K562 (cell line): ENCODE results near the gene RGS5.

Source experiments
- BRF1 ChIP-seq: IDR thresholded peaks from 3 replicates; pipeline ENCODE4 v1.6.1; 2011; ENCODE audit warnings: borderline replicate concordance, mild to moderate bottlenecking; ENCODE audit not compliant: insufficient read length; ENCODE audit errors: extremely low read depth
- EGR1 ChIP-seq: fragments of 450-650 bp; conservative IDR thresholded peaks from 2 replicates; pipeline ENCODE4 v1.6.1; 2017; ENCODE audit warnings: mild to moderate bottlenecking
- HDGF ChIP-seq: fragments of 450-650 bp; IDR thresholded peaks from 2 replicates; pipeline ENCODE4 v1.6.1; 2016
- HMG20B ChIP-seq: fragments of 250-450 bp; sonication (Bioruptor Pico); IDR thresholded peaks from 2 replicates; pipeline ENCODE4 v1.5.0; 2021; ENCODE audit warnings: mild to moderate bottlenecking
- KDM5B ChIP-seq: fragments of 200-600 bp; sonication (generic); IDR thresholded peaks from 2 replicates; pipeline ENCODE4 v1.6.1; 2012; ENCODE audit warnings: low read depth, mild to moderate bottlenecking, moderate library complexity, low read length, control low read depth, inconsistent platforms; ENCODE audit not compliant: insufficient replicate concordance
- TF ChIP-seq, protein P1 (sequence below), 2 experiments: fragments of 450-650 bp in 1 of 2; sonication (generic) in 1 of 2; formaldehyde crosslinking in 1 of 2; IDR thresholded peaks in 1 of 2; conservative IDR thresholded peaks in 1 of 2; 2 replicates each; pipeline versions ENCODE4 v1.6.1 to v1.8.1; 2016 to 2023; ENCODE audit warnings: mild to moderate bottlenecking in 2 of 2, moderate library complexity in 2 of 2, inconsistent platforms in 1 of 2, missing genetic modification reagents in 1 of 2
- TF ChIP-seq, protein P2 (sequence below): fragments of 250-450 bp; sonication (Bioruptor Pico); IDR thresholded peaks from 2 replicates; pipeline ENCODE4 v1.4.0; 2020; ENCODE audit warnings: mild to moderate bottlenecking, moderate library complexity

DNA sequence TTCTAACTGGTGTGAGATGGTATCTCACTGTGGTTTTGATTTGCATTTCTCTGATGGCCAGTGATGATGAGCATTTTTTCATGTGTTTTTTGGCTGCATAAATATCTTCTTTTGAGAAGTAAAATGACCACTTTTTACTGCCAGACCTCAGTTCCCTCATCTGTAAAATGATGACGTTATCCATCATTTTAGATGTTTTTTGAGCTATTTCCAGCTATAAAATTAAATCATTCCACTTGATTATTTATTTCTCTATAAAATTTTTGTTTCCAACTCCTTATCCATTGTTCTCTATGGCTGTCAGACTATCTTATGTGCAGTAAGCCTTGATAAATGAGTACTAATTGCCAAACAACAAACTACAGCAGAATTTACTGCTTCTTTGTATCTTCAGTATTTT lies 33.2 kb downstream of the RGS5 start:
- TF ChIP-seq KDM5B = no peak
- TF ChIP-seq BRF1 = no peak
- TF ChIP-seq, protein P1, sequence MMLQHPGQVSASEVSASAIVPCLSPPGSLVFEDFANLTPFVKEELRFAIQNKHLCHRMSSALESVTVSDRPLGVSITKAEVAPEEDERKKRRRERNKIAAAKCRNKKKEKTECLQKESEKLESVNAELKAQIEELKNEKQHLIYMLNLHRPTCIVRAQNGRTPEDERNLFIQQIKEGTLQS (IDR thresholded peaks at IDR 0.05) = no peak
- TF ChIP-seq, protein P1 (CRISPR knock-in tag; conservative IDR thresholded peaks at IDR 0.05) = no peak
- TF ChIP-seq, protein P2, sequence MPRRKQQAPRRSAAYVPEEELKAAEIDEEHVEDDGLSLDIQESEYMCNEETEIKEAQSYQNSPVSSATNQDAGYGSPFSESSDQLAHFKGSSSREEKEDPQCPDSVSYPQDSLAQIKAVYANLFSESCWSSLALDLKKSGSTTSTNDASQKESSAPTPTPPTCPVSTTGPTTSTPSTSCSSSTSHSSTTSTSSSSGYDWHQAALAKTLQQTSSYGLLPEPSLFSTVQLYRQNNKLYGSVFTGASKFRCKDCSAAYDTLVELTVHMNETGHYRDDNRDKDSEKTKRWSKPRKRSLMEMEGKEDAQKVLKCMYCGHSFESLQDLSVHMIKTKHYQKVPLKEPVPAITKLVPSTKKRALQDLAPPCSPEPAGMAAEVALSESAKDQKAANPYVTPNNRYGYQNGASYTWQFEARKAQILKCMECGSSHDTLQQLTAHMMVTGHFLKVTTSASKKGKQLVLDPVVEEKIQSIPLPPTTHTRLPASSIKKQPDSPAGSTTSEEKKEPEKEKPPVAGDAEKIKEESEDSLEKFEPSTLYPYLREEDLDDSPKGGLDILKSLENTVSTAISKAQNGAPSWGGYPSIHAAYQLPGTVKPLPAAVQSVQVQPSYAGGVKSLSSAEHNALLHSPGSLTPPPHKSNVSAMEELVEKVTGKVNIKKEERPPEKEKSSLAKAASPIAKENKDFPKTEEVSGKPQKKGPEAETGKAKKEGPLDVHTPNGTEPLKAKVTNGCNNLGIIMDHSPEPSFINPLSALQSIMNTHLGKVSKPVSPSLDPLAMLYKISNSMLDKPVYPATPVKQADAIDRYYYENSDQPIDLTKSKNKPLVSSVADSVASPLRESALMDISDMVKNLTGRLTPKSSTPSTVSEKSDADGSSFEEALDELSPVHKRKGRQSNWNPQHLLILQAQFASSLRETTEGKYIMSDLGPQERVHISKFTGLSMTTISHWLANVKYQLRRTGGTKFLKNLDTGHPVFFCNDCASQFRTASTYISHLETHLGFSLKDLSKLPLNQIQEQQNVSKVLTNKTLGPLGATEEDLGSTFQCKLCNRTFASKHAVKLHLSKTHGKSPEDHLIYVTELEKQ (CRISPR knock-in tag) = no peak
- TF ChIP-seq EGR1 = no peak
- TF ChIP-seq HDGF = no peak
- no peak for TF ChIP-seq HMG20B (CRISPR knock-in tag)
